PC-9 (cell line): ENCODE data around the gene HEATR5A. TPM values are rescaled to one million over a fixed set of nuclear protein-coding genes. Genes with fewer than 3 reads are reported as not detected.

Source experiments
- BruUV-seq: library from RNA; stranded (reverse); fragments of 400-500 nt; replicated peaks from 2 replicates; lab custom pipeline; 2021; lab: Mats Ljungman, UMichigan
- CTCF ChIA-PET: fragments of 300-600 bp; sonication (Branson Sonifier 250); formaldehyde crosslinking; loops from one replicate; lab custom pipeline; 2022; ENCODE audit warnings: antibody characterized with exemption; lab: Charles Lee
- POLR2A ChIA-PET: fragments of 300-600 bp; sonication (Branson Sonifier 250); formaldehyde crosslinking; loops from one replicate; lab custom pipeline; 2022; ENCODE audit warnings: antibody characterized with exemption; ENCODE audit not compliant: unreplicated experiment; lab: Charles Lee
- DNase-seq, 2 experiments: peaks; one replicate each; pipeline versions ENCODE4 v3.0.0 to v3.0.0-alpha.2; 2015 to 2022; ENCODE audit warnings: mixed read lengths in 1 of 2
- H2AFZ ChIP-seq: fragments of 200-600 bp; sonication (generic); 2 replicates; pipeline ENCODE4 v1.8.1; 2017; ENCODE audit warnings: antibody characterized with exemption
- H3F3A ChIP-seq: fragments of 200-600 bp; sonication (generic); 2 replicates; pipeline ENCODE4 v1.8.1; 2017; ENCODE audit warnings: antibody characterized with exemption, mild to moderate bottlenecking, low read depth; ENCODE audit not compliant: insufficient read depth
- H3K27ac ChIP-seq: fragments of 200-600 bp; sonication (generic); 2 replicates; pipeline ENCODE4 v1.6.1; 2016; ENCODE audit warnings: mixed run types
- H3K27me3 ChIP-seq: fragments of 200-600 bp; sonication (generic); 2 replicates; pipeline ENCODE4 v1.6.1; 2016; ENCODE audit warnings: low read depth, mixed run types; ENCODE audit not compliant: insufficient read depth
- H3K36me3 ChIP-seq: fragments of 200-600 bp; sonication (generic); 2 replicates; pipeline ENCODE4 v1.6.1; 2016; ENCODE audit warnings: low read depth, mixed run types
- H3K4me1 ChIP-seq: fragments of 200-600 bp; sonication (generic); replicated peaks from 2 replicates; pipeline ENCODE4 v1.6.1; 2016; ENCODE audit warnings: mixed run types; ENCODE audit not compliant: insufficient read depth
- H3K4me2 ChIP-seq: fragments of 200-600 bp; sonication (generic); 2 replicates; pipeline ENCODE4 v1.6.1; 2017; ENCODE audit warnings: mixed run types
- H3K4me3 ChIP-seq: fragments of 200-600 bp; sonication (generic); 2 replicates; pipeline ENCODE4 v1.6.1; 2016; ENCODE audit warnings: mixed run types
- H3K79me2 ChIP-seq: fragments of 200-600 bp; sonication (generic); 2 replicates; pipeline ENCODE4 v1.6.1; 2017; ENCODE audit warnings: low read depth, mixed run types
- H3K9me2 ChIP-seq: fragments of 200-600 bp; sonication (generic); 2 replicates; pipeline ENCODE4 v1.8.1; 2017; ENCODE audit warnings: mild to moderate bottlenecking; ENCODE audit not compliant: insufficient read depth
- H3K9me3 ChIP-seq: fragments of 200-600 bp; sonication (generic); 2 replicates; pipeline ENCODE4 v1.8.1; 2016; ENCODE audit warnings: low read depth; ENCODE audit not compliant: insufficient read depth
- H4K20me1 ChIP-seq: fragments of 200-600 bp; sonication (generic); 2 replicates; pipeline ENCODE4 v1.8.1; 2017; ENCODE audit not compliant: insufficient read depth
- CTCF ChIP-seq: fragments of 200-600 bp; sonication (generic); conservative IDR thresholded peaks from 2 replicates; pipeline ENCODE4 v1.6.1; 2017; ENCODE audit warnings: mixed run types, antibody characterized with exemption, mild to moderate bottlenecking, moderate library complexity
- EZH2 ChIP-seq: fragments of 200-600 bp; sonication (generic); IDR thresholded peaks from 2 replicates; pipeline ENCODE4 v1.8.0; 2017; ENCODE audit warnings: antibody characterized with exemption, low read depth
- intact Hi-C: fragments of 100-400 bp; cut with micrococcal nuclease; formaldehyde crosslinking; loops from one replicate; pipeline ENCODE4 v1.10.0; 2022; ENCODE audit not compliant: unreplicated experiment
- total RNA-seq: library from RNA; stranded (reverse); gene quantifications from 2 replicates; pipeline ENCODE4 v1.2.3, GENCODE V29; 2021

Gene HEATR5A
- total RNA-seq, 1 experiment from 2014 or later: 25.7 TPM

- POLR2A ChIA-PET: no interaction called here
- Histone ChIP-seq H3K9me3 (peaks cover 1% of the 10 kb centered on the region; the same call in 1 of the 2 replicates), H3K79me2 (no peaks in the 10 kb centered on the region), H3K4me3 (no peak overlapping the region), H3F3A (no peaks in the 10 kb centered on the region), H3K4me1 (no peaks in the 10 kb centered on the region), H3K9me2 (no peaks in the 10 kb centered on the region), H3K36me3 (no peaks in the 10 kb centered on the region), H3K4me2 (no peak overlapping the region), H3K27me3 (no peaks in the 10 kb centered on the region), H2AFZ (0 out of 2 replicates have a peak overlapping the region, but pooled peaks have one; percentile 39), H3K27ac (no peak overlapping the region), H4K20me1 (no peaks in the 10 kb centered on the region)
- no peak for DNase-seq
- TF ChIP-seq EZH2 (no peak), CTCF (no peak)
- intact Hi-C loops: no loop called here
- CTCF ChIA-PET: interaction anchor here (0.6 kb wide), 1 partner anchor 44 kb away, joined by 14 read pairs; no protein-coding TSS in a partner anchor
- BruUV-seq: no TSS peak
Observed at GRCh38 chr14:31283578-31284252, 136.6 kb downstream of the HEATR5A start.

GRCh38 chr14:31283153-31283552, 137.2 kb downstream of the HEATR5A start:
- no peaks in the 10 kb centered on the region for H4K20me1 ChIP-seq
- no peaks in the 10 kb centered on the region for H3F3A ChIP-seq
- no peak overlapping the region for H3K4me3 ChIP-seq
- H3K27me3 ChIP-seq: no peaks in the 10 kb centered on the region
- no peak overlapping the region for H2AFZ ChIP-seq
- ChIA-PET POLR2A (no interaction called here), CTCF (no interaction called here)
- H3K27ac ChIP-seq: no peak overlapping the region
- no peak for DNase-seq
- H3K9me2 ChIP-seq: no peaks in the 10 kb centered on the region
- H3K9me3 ChIP-seq: peaks cover 3% of the 10 kb centered on the region; the same call in 1 of the 2 replicates
- H3K79me2 ChIP-seq: no peaks in the 10 kb centered on the region
- no peaks in the 10 kb centered on the region for H3K4me1 ChIP-seq
- TF ChIP-seq EZH2 (no peak), CTCF (no peak)
- BruUV-seq: no TSS peak
- no peak overlapping the region for H3K4me2 ChIP-seq
- intact Hi-C loops: no loop called here
- H3K36me3 ChIP-seq: no peaks in the 10 kb centered on the region

- no peak overlapping the region for H3K4me3 ChIP-seq
- H3K36me3 ChIP-seq: no peaks in the 10 kb centered on the region
- CTCF ChIA-PET: no interaction called here
- no peak overlapping the region for H3K27ac ChIP-seq
- peaks cover 3% of the 10 kb centered on the region; the same call in 1 of the 2 replicates for H3K9me3 ChIP-seq
- no TSS peak for BruUV-seq
- H3F3A ChIP-seq: no peaks in the 10 kb centered on the region
- no peak for DNase-seq
- H3K4me1 ChIP-seq: no peaks in the 10 kb centered on the region
- no peaks in the 10 kb centered on the region for H4K20me1 ChIP-seq
- POLR2A ChIA-PET: no interaction called here
- H3K4me2 ChIP-seq: no peak overlapping the region
- intact Hi-C loops: no loop called here
- H3K27me3 ChIP-seq: no peaks in the 10 kb centered on the region
- no peak for TF ChIP-seq EZH2
- TF ChIP-seq CTCF: no peak
- no peaks in the 10 kb centered on the region for H3K79me2 ChIP-seq
- no peaks in the 10 kb centered on the region for H3K9me2 ChIP-seq
- H2AFZ ChIP-seq: no peak overlapping the region
Observed at GRCh38 chr14:31280871-31281220, 139.5 kb downstream of the HEATR5A start.
